HCT116 (cell line): ENCODE data around the gene FAM171A1. TPM values are rescaled to one million over a fixed set of nuclear protein-coding genes. Genes with fewer than 3 reads are reported as not detected.
"Not testable (repeated sequence)": the region's sequence is repeated elsewhere in the genome, so short reads cannot be mapped to it uniquely, and the experiment has no call there.

Experiments
- ATAC-seq: fragments of 200-7000 bp; cut with Tn5 transposase; 2 replicates; pipeline ENCODE4 v1.9.1; 2020; ENCODE audit warnings: mild to moderate bottlenecking, moderate library complexity
- BruUV-seq: library from RNA; stranded (reverse); fragments of 400-500 nt; replicated peaks from 2 replicates; lab custom pipeline; 2021; lab: Mats Ljungman, UMichigan
- CTCF ChIA-PET: fragments of 300-600 bp; sonication (Branson Sonifier 250); formaldehyde crosslinking; loops from one replicate; lab custom pipeline; 2021; ENCODE audit warnings: antibody characterized with exemption; lab: Charles Lee
- POLR2A ChIA-PET: fragments of 300-600, 350-600 bp; sonication (Branson Sonifier 250); formaldehyde crosslinking; loops from one replicate; lab custom pipeline; 2021; ENCODE audit warnings: antibody characterized with exemption; lab: Charles Lee
- RAD21 ChIA-PET, 2 experiments: fragments of 300-600 bp; sonication (Branson Sonifier 250); formaldehyde crosslinking; loops; one replicate each; lab custom pipeline; 2023; ENCODE audit warnings: low total read pairs in 2 of 2; ENCODE audit not compliant: uncharacterized antibody in 2 of 2, unreplicated experiment in 2 of 2, low non-redundant PET in 1 of 2; lab: Charles Lee
- DNase-seq: peaks from one replicate; pipeline ENCODE4 v3.0.0-alpha.2; 2010; ENCODE audit warnings: low read depth, low spot score
- H2AFZ ChIP-seq: fragments of 200-600 bp; shearing (Covaris generic), sonication (generic); 2 replicates; pipeline ENCODE4 v1.6.1; 2017; ENCODE audit warnings: low read depth, mixed run types, mixed read lengths, antibody characterized with exemption, low read length; ENCODE audit not compliant: poor library complexity, severe bottlenecking
- H3K27ac ChIP-seq: 2 replicates; pipeline ENCODE4 v1.5.1; 2012; ENCODE audit warnings: low read depth, low read length
- H3K27me3 ChIP-seq: fragments of 200-600 bp; sonication (generic); 2 replicates; pipeline ENCODE4 v1.6.1; 2016; ENCODE audit warnings: mixed run types, low read length, mixed read lengths; ENCODE audit not compliant: insufficient read depth
- H3K36me3 ChIP-seq, 2 experiments: fragments of 200-500 bp in 1 of 2; fragments of 200-600 bp in 1 of 2; sonication (Bioruptor generic) in 1 of 2; sonication (generic) in 1 of 2; 2 replicates each; pipeline versions ENCODE4 v1.5.1 to v1.6.1; 2014 to 2016; ENCODE audit warnings: low read length in 2 of 2, inconsistent platforms in 1 of 2, mixed read lengths in 1 of 2, mixed run types in 1 of 2; ENCODE audit not compliant: insufficient read depth in 2 of 2, control insufficient read depth in 1 of 2
- H3K4me1 ChIP-seq, 2 experiments: fragments of 200-600 bp in 1 of 2; sonication (generic) in 1 of 2; 2 replicates each; pipeline versions ENCODE4 v1.5.1 to v1.6.1; 2012 to 2017; ENCODE audit warnings: low read length in 2 of 2, inconsistent platforms in 1 of 2, mild to moderate bottlenecking in 1 of 2, mixed read lengths in 1 of 2, mixed run types in 1 of 2, moderate library complexity in 1 of 2; ENCODE audit not compliant: insufficient read depth in 2 of 2, control insufficient read depth in 1 of 2
- H3K4me2 ChIP-seq: fragments of 200-600 bp; sonication (generic); 2 replicates; pipeline ENCODE4 v1.6.1; 2017; ENCODE audit warnings: mixed run types, low read length, mixed read lengths
- H3K4me3 ChIP-seq, 2 experiments: fragments of 200-600 bp in 1 of 2; sonication (generic) in 1 of 2; replicated peaks in 1 of 2; 2 replicates each; pipeline ENCODE4 v1.5.1; 2011 to 2016; ENCODE audit warnings: low read length in 2 of 2, control low read depth in 1 of 2, low read depth in 1 of 2, mild to moderate bottlenecking in 1 of 2, mixed read lengths in 1 of 2, mixed run types in 1 of 2
- H3K79me2 ChIP-seq: fragments of 200-600 bp; sonication (generic); 2 replicates; pipeline ENCODE4 v1.6.1; 2017; ENCODE audit warnings: mild to moderate bottlenecking, mixed run types, low read length, moderate library complexity, mixed read lengths; ENCODE audit not compliant: insufficient read depth
- H3K9ac ChIP-seq: fragments of 200-600 bp; sonication (generic); 2 replicates; pipeline ENCODE4 v1.6.1; 2016; ENCODE audit warnings: low read length, mixed read lengths
- H3K9me2 ChIP-seq: fragments of 200-600 bp; sonication (generic), shearing (Covaris generic); 2 replicates; pipeline ENCODE4 v1.6.1; 2017; ENCODE audit warnings: mixed run types, mild to moderate bottlenecking, moderate library complexity; ENCODE audit not compliant: insufficient read depth
- H3K9me3 ChIP-seq, 2 experiments: fragments of 200-500 bp in 1 of 2; fragments of 200-600 bp in 1 of 2; sonication (Bioruptor generic) in 1 of 2; sonication (generic) in 1 of 2; 2 replicates each; pipeline ENCODE4 v1.6.1; 2014 to 2017; ENCODE audit warnings: low read length in 2 of 2, mixed read lengths in 2 of 2, inconsistent platforms in 1 of 2, low read depth in 1 of 2, mild to moderate bottlenecking in 1 of 2, mixed run types in 1 of 2, moderate library complexity in 1 of 2; ENCODE audit not compliant: control insufficient read depth in 1 of 2, insufficient read depth in 1 of 2
- H4K20me1 ChIP-seq: fragments of 200-600 bp; sonication (generic), shearing (Covaris generic); 2 replicates; pipeline ENCODE4 v1.6.1; 2017; ENCODE audit warnings: mixed run types, mild to moderate bottlenecking, moderate library complexity; ENCODE audit not compliant: insufficient read depth
- ATF3 ChIP-seq: IDR thresholded peaks from 2 replicates; pipeline ENCODE4 v1.6.1; 2012
- CBX3 ChIP-seq: IDR thresholded peaks from 2 replicates; pipeline ENCODE4 v1.6.1; 2012; ENCODE audit warnings: low read depth
- EGR1 ChIP-seq: IDR thresholded peaks from 2 replicates; pipeline ENCODE4 v1.6.1; 2012; ENCODE audit warnings: low read depth
- EZH2phosphoT487 ChIP-seq: fragments of 200-600 bp; IDR thresholded peaks from 2 replicates; pipeline ENCODE4 v1.6.1; 2018; ENCODE audit warnings: antibody characterized with exemption, borderline replicate concordance
- JUND ChIP-seq: IDR thresholded peaks from 2 replicates; pipeline ENCODE4 v1.6.1; 2012
- POLR2AphosphoS5 ChIP-seq: IDR thresholded peaks from 2 replicates; pipeline ENCODE4 v1.6.1; 2011; ENCODE audit warnings: mild to moderate bottlenecking, low read depth, low read length, moderate library complexity
- SP1 ChIP-seq: IDR thresholded peaks from 2 replicates; pipeline ENCODE4 v1.6.1; 2012; ENCODE audit warnings: low read depth
- ZBTB33 ChIP-seq: IDR thresholded peaks from 2 replicates; pipeline ENCODE4 v1.6.1; 2011; ENCODE audit warnings: mild to moderate bottlenecking, low read length, moderate library complexity; ENCODE audit not compliant: insufficient replicate concordance; ENCODE audit errors: extremely low read depth
- ZNF274 ChIP-seq: fragments of 200-500 bp; sonication (Bioruptor generic); IDR thresholded peaks from 2 replicates; pipeline ENCODE4 v1.6.1; 2014; ENCODE audit warnings: mild to moderate bottlenecking, low read depth, low read length, inconsistent platforms
- intact Hi-C: fragments of 100-400 bp; cut with micrococcal nuclease; formaldehyde crosslinking; loops from 2 replicates; pipeline ENCODE4 v1.10.0; 2022
- total RNA-seq: library from RNA; stranded (reverse); gene quantifications from one replicate; pipeline ENCODE4 v1.2.1, GENCODE V29; 2021; ENCODE audit not compliant: unreplicated experiment

FAM171A1 gene
- total RNA-seq, 1 experiment from 2014 or later = 32.5 TPM

GRCh38 chr10:15305161-15305560 lies 65.9 kb downstream of the FAM171A1 start:
- no peaks in the 10 kb centered on the region for H3K9me2 ChIP-seq
- H3K9me3 ChIP-seq = no peaks in the 10 kb centered on the region
- H3K79me2 ChIP-seq = peaks cover 32% of the 10 kb centered on the region
- no peaks in the 10 kb centered on the region for H3K4me1 ChIP-seq
- TF ChIP-seq EGR1 (no peak), EZH2phosphoT487 (no peak), SP1 (no peak), CBX3 (no peak), JUND (no peak), ATF3 (no peak), ZBTB33 (no peak), POLR2AphosphoS5 (no peak), ZNF274 (no peak)
- no TSS peak for BruUV-seq
- H3K4me2 ChIP-seq = no peak overlapping the region
- H3K4me3 ChIP-seq = no peak overlapping the region
- no peak for ATAC-seq
- no peak overlapping the region for H3K9ac ChIP-seq
- ChIA-PET POLR2A (no interaction called here), CTCF (no interaction called here), RAD21 (no interaction called here)
- no peaks in the 10 kb centered on the region for H4K20me1 ChIP-seq
- H2AFZ ChIP-seq = no peak overlapping the region
- H3K36me3 ChIP-seq = no peaks in the 10 kb centered on the region
- H3K27me3 ChIP-seq = no peaks in the 10 kb centered on the region
- DNase-seq = no peak
- intact Hi-C loops = no loop called here
- H3K27ac ChIP-seq = no peak overlapping the region

GRCh38 chr10:15302188-15302956 lies 68.7 kb downstream of the FAM171A1 start:
- H3K27me3 ChIP-seq, BruUV-seq, H3K9me2 ChIP-seq, intact Hi-C loops, CTCF ChIA-PET, H3K4me3 ChIP-seq, H2AFZ ChIP-seq, H4K20me1 ChIP-seq, RAD21 ChIA-PET, H3K9ac ChIP-seq, H3K36me3 ChIP-seq, H3K9me3 ChIP-seq, ATAC-seq, H3K27ac ChIP-seq, H3K4me2 ChIP-seq, H3K4me1 ChIP-seq, DNase-seq: not testable (repeated sequence)
- POLR2A ChIA-PET = interaction anchor here (0.7 kb wide), 1 partner anchor 110 kb away, joined by 3 read pairs; no protein-coding TSS in a partner anchor
- H3K79me2 ChIP-seq = peaks cover 26% of the 10 kb centered on the region
